H9 (cell line): ENCODE results near the gene TBC1D22A. TPM values are rescaled to one million over a fixed set of nuclear protein-coding genes. Genes with fewer than 3 reads are reported as not detected.

ENCODE experiments used
- DNase-seq: peaks from one replicate; pipeline ENCODE4 v3.0.0-alpha.2; 2017
- H2AFZ ChIP-seq: one replicate; pipeline ENCODE4 v1.6.1; 2013; ENCODE audit warnings: mild to moderate bottlenecking, low read length, control low read depth, moderate library complexity
- H2AK5ac ChIP-seq: 2 replicates; pipeline ENCODE4 v1.6.1; 2013; ENCODE audit warnings: low read length, control low read depth, mixed read lengths; ENCODE audit not compliant: insufficient read length
- H2BK120ac ChIP-seq: one replicate; pipeline ENCODE4 v1.6.1; 2013; ENCODE audit warnings: low read depth, mild to moderate bottlenecking, low read length, control low read depth, inconsistent platforms; ENCODE audit not compliant: poor library complexity, severe bottlenecking
- H2BK12ac ChIP-seq: 2 replicates; pipeline ENCODE4 v1.6.1; 2013; ENCODE audit warnings: low read length, control low read depth, mixed read lengths, low read depth; ENCODE audit not compliant: insufficient read length
- H2BK15ac ChIP-seq: 2 replicates; pipeline ENCODE4 v1.6.1; 2013; ENCODE audit warnings: low read depth, low read length, control low read depth
- H2BK20ac ChIP-seq: one replicate; pipeline ENCODE4 v1.6.1; 2013; ENCODE audit warnings: low read depth, mild to moderate bottlenecking, low read length, control low read depth, inconsistent platforms; ENCODE audit not compliant: poor library complexity, severe bottlenecking
- H2BK5ac ChIP-seq: 2 replicates; pipeline ENCODE4 v1.6.1; 2013; ENCODE audit warnings: low read length, control low read depth, mixed read lengths; ENCODE audit not compliant: insufficient read length
- H3K14ac ChIP-seq: 2 replicates; pipeline ENCODE4 v1.6.1; 2013; ENCODE audit warnings: low read length, control low read depth; ENCODE audit not compliant: insufficient read depth
- H3K18ac ChIP-seq: 2 replicates; pipeline ENCODE4 v1.6.1; 2013; ENCODE audit warnings: low read depth, mild to moderate bottlenecking, mixed read lengths, low read length, control low read depth; ENCODE audit not compliant: insufficient read length
- H3K23ac ChIP-seq: 2 replicates; pipeline ENCODE4 v1.6.1; 2013; ENCODE audit warnings: low read length, control low read depth, mixed read lengths, low read depth; ENCODE audit not compliant: insufficient read length
- H3K23me2 ChIP-seq: 2 replicates; pipeline ENCODE4 v1.6.1; 2013; ENCODE audit warnings: low read depth, mild to moderate bottlenecking, mixed read lengths, low read length, control low read depth; ENCODE audit not compliant: insufficient read length, poor library complexity, severe bottlenecking
- H3K27ac ChIP-seq: 2 replicates; pipeline ENCODE4 v1.5.1; 2013; ENCODE audit warnings: low read length, control low read depth, mixed read lengths, low read depth; ENCODE audit not compliant: insufficient read length
- H3K27me3 ChIP-seq: 2 replicates; pipeline ENCODE4 v1.6.1; 2013; ENCODE audit warnings: low read length, control low read depth, inconsistent platforms; ENCODE audit not compliant: insufficient read depth
- H3K4ac ChIP-seq: 2 replicates; pipeline ENCODE4 v1.6.1; 2013; ENCODE audit warnings: low read depth, mild to moderate bottlenecking, control low read depth, inconsistent platforms, low read length, moderate library complexity
- H3K4me1 ChIP-seq: 2 replicates; pipeline ENCODE4 v1.6.1; 2013; ENCODE audit warnings: low read length, control low read depth, inconsistent platforms; ENCODE audit not compliant: insufficient read depth
- H3K4me2 ChIP-seq: 2 replicates; pipeline ENCODE4 v1.6.1; 2013; ENCODE audit warnings: low read length, control low read depth, mixed read lengths; ENCODE audit not compliant: insufficient read length, insufficient read depth
- H3K56ac ChIP-seq: 2 replicates; pipeline ENCODE4 v1.6.1; 2013; ENCODE audit warnings: low read depth, mild to moderate bottlenecking, mixed read lengths, low read length, control low read depth; ENCODE audit not compliant: insufficient read length
- H3K79me1 ChIP-seq: 2 replicates; pipeline ENCODE4 v1.6.1; 2013; ENCODE audit warnings: low read depth, mild to moderate bottlenecking, moderate library complexity, low read length, control low read depth, inconsistent platforms; ENCODE audit not compliant: insufficient read depth, poor library complexity, severe bottlenecking
- H3K79me2 ChIP-seq: 2 replicates; pipeline ENCODE4 v1.6.1; 2013; ENCODE audit warnings: low read length, control low read depth, inconsistent platforms; ENCODE audit not compliant: insufficient read depth
- H3K9ac ChIP-seq: 2 replicates; pipeline ENCODE4 v1.6.1; 2013; ENCODE audit warnings: low read length, control low read depth, mixed read lengths; ENCODE audit not compliant: insufficient read length; ENCODE audit errors: extremely low read depth
- H3K9me3 ChIP-seq: one replicate; pipeline ENCODE4 v1.6.1; 2013; ENCODE audit warnings: low read depth, low read length, inconsistent platforms; ENCODE audit not compliant: control insufficient read depth
- H3T11ph ChIP-seq: one replicate; pipeline ENCODE4 v1.6.1; 2013; ENCODE audit warnings: mild to moderate bottlenecking, low read length, control low read depth, inconsistent platforms
- H4K20me1 ChIP-seq: one replicate; pipeline ENCODE4 v1.6.1; 2013; ENCODE audit not compliant: control insufficient read depth, insufficient read length, insufficient read depth
- H4K5ac ChIP-seq: 2 replicates; pipeline ENCODE4 v1.6.1; 2013; ENCODE audit warnings: low read depth, mild to moderate bottlenecking, mixed read lengths, low read length, control low read depth; ENCODE audit not compliant: insufficient read length
- H4K8ac ChIP-seq: replicated peaks from 2 replicates; pipeline ENCODE4 v1.6.1; 2013; ENCODE audit warnings: low read length, control low read depth, mixed read lengths, low read depth; ENCODE audit not compliant: insufficient read length
- H4K91ac ChIP-seq: 2 replicates; pipeline ENCODE4 v1.6.1; 2013; ENCODE audit warnings: low read depth, mild to moderate bottlenecking, moderate library complexity, mixed read lengths, low read length, control low read depth; ENCODE audit not compliant: insufficient read length
- H3K27ac Mint-ChIP-seq, 3 experiments: 2 replicates in 2 of 3; 3 replicates in 1 of 3; pipeline ENCODE4 v1.8.0; 2020 to 2021; ENCODE audit warnings: mixed read lengths in 3 of 3, mild to moderate bottlenecking in 1 of 3, moderate library complexity in 1 of 3
- H3K27me3 Mint-ChIP-seq: 2 replicates; pipeline ENCODE4 v1.8.0; 2021; ENCODE audit warnings: low read depth, mild to moderate bottlenecking, moderate library complexity, mixed read lengths
- H3K36me3 Mint-ChIP-seq, 3 experiments: 2 replicates in 2 of 3; 3 replicates in 1 of 3; pipeline ENCODE4 v1.8.0; 2020 to 2021; ENCODE audit warnings: low read depth in 3 of 3, mixed read lengths in 3 of 3; ENCODE audit not compliant: insufficient read depth in 1 of 3
- H3K4me1 Mint-ChIP-seq, 2 experiments: 2 replicates each; pipeline ENCODE4 v1.8.0; 2020; ENCODE audit warnings: mixed read lengths in 2 of 2
- H3K4me3 Mint-ChIP-seq, 2 experiments: 2 replicates in 1 of 2; 3 replicates in 1 of 2; pipeline ENCODE4 v1.8.0; 2020 to 2021; ENCODE audit warnings: mild to moderate bottlenecking in 2 of 2, mixed read lengths in 2 of 2, moderate library complexity in 1 of 2
- H3K9me3 Mint-ChIP-seq, 2 experiments: 2 replicates in 1 of 2; 3 replicates in 1 of 2; pipeline ENCODE4 v1.8.0; 2020; ENCODE audit warnings: mild to moderate bottlenecking in 2 of 2, mixed read lengths in 2 of 2, moderate library complexity in 1 of 2
- WGBS: extraction: QIAGEN DNeasy Blood & Tissue Kit; methylation state at CpG from one replicate; pipeline ENCODE4 v1.1.7; 2013; ENCODE audit warnings: missing lambda C conversion rate, low lambda C conversion rate, mixed read lengths; ENCODE audit not compliant: insufficient read length; ENCODE audit errors: extremely low coverage; 5-methylcytosine and 5-hydroxymethylcytosine counted together
- total RNA-seq: library from RNA; stranded (reverse); gene quantifications from 2 replicates; pipeline ENCODE4 v1.2.1, GENCODE V29; 2021
- TF ChIP-seq, protein P1 (sequence below): fragments of 200-600 bp; sonication (generic); conservative IDR thresholded peaks from 3 replicates; pipeline ENCODE4 v1.8.0; 2021; ENCODE audit warnings: antibody characterized with exemption, mild to moderate bottlenecking

The TBC1D22A gene
- total RNA-seq, 1 experiment from 2014 or later, result 20.8 TPM

DNA sequence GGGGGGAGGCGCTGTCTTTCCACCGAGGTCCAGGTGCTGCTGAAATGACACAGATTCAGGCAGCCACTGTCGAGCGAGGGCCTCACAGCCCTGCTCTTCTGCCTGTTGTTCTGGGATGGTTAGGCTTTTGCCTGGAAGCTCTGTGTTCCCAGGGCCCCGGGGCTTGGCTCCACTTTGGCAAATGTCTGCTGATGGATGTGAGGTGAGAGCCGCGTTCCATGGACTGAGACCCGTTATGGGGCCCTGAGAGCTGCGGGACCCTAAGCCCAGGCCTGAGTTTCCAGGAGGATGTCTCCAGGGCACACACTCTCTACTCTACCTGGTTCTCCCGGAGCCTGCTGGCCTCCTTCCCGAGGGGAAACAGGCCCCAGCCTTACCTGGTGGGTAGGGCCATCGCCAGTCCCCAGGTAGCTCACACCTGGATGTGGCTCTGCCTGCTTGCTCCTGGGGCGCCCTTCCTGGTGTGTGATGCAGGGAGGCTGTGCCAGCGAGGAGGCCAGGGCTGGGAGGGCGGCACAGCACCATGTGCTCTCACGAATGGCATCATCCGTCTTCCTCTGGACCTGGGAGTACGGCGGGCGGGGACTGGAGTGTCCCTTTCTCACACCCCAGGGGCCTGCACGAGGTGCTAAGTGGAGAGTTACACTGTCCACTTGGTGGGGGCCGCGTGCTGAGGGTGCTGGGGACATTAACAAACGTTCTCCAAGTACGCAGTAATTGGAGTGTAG lies 435.5 kb downstream of the TBC1D22A start:
- Mint-ChIP-seq H3K4me1 (no peaks in the 10 kb centered on the region), H3K36me3 (peaks cover 0 to 27% (median 27%) of the 10 kb centered on the region in 3 experiments; a peak in 5 of 7 replicates), H3K4me3 (no peak overlapping the region), H3K27me3 (peaks cover 1% of the 10 kb centered on the region; the same call in 1 of the 2 replicates), H3K27ac (no peak overlapping the region), H3K9me3 (peaks cover 0 to 87% of the 10 kb centered on the region in 2 experiments; a peak in 4 of 5 replicates)
- no peak overlapping the region for H4K8ac ChIP-seq
- no peak overlapping the region for H3K56ac ChIP-seq
- no peak overlapping the region for H3K18ac ChIP-seq
- H2BK12ac ChIP-seq, result no peak overlapping the region
- H3K23me2 ChIP-seq, result no peaks in the 10 kb centered on the region
- TF ChIP-seq, protein P1, sequence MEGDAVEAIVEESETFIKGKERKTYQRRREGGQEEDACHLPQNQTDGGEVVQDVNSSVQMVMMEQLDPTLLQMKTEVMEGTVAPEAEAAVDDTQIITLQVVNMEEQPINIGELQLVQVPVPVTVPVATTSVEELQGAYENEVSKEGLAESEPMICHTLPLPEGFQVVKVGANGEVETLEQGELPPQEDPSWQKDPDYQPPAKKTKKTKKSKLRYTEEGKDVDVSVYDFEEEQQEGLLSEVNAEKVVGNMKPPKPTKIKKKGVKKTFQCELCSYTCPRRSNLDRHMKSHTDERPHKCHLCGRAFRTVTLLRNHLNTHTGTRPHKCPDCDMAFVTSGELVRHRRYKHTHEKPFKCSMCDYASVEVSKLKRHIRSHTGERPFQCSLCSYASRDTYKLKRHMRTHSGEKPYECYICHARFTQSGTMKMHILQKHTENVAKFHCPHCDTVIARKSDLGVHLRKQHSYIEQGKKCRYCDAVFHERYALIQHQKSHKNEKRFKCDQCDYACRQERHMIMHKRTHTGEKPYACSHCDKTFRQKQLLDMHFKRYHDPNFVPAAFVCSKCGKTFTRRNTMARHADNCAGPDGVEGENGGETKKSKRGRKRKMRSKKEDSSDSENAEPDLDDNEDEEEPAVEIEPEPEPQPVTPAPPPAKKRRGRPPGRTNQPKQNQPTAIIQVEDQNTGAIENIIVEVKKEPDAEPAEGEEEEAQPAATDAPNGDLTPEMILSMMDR, result no peak
- no peak overlapping the region for H3K4ac ChIP-seq
- H3K27ac ChIP-seq, result no peak overlapping the region
- H3K23ac ChIP-seq, result no peak overlapping the region
- no peak overlapping the region for H4K5ac ChIP-seq
- H3K9ac ChIP-seq, result no peak overlapping the region
- H2AFZ ChIP-seq, result no peak overlapping the region
- DNase-seq, result peak; percentile 21
- H2AK5ac ChIP-seq, result no peak overlapping the region
- H3K9me3 ChIP-seq, result peaks cover 30% of the 10 kb centered on the region
- no peak overlapping the region for H3T11ph ChIP-seq
- H3K4me2 ChIP-seq, result no peak overlapping the region
- H2BK120ac ChIP-seq, result no peak overlapping the region
- no peak overlapping the region for H4K91ac ChIP-seq
- no peaks in the 10 kb centered on the region for H4K20me1 ChIP-seq
- no peak overlapping the region; the same call in 1 of the 2 replicates for H3K14ac ChIP-seq
- H2BK5ac ChIP-seq, result no peak overlapping the region
- no CpG with 5 or more reads among the region's 25 CpGs for WGBS
- no peaks in the 10 kb centered on the region for H3K79me1 ChIP-seq
- no peak overlapping the region for H2BK20ac ChIP-seq
- H2BK15ac ChIP-seq, result no peak overlapping the region
- no peaks in the 10 kb centered on the region for H3K27me3 ChIP-seq
- no peaks in the 10 kb centered on the region for H3K79me2 ChIP-seq
- H3K4me1 ChIP-seq, result no peaks in the 10 kb centered on the region
